ENCODE measurements around the gene ZNF763. TPM values are rescaled to one million over a fixed set of nuclear protein-coding genes. Genes with fewer than 3 reads are reported as not detected.

The ZNF763 gene
- total RNA-seq, 3 donors from 2014 or later (not counting 1 experiment from before 2014, with no cell fraction given): 4.8 to 7.7 (median 5.8) TPM

DNA sequence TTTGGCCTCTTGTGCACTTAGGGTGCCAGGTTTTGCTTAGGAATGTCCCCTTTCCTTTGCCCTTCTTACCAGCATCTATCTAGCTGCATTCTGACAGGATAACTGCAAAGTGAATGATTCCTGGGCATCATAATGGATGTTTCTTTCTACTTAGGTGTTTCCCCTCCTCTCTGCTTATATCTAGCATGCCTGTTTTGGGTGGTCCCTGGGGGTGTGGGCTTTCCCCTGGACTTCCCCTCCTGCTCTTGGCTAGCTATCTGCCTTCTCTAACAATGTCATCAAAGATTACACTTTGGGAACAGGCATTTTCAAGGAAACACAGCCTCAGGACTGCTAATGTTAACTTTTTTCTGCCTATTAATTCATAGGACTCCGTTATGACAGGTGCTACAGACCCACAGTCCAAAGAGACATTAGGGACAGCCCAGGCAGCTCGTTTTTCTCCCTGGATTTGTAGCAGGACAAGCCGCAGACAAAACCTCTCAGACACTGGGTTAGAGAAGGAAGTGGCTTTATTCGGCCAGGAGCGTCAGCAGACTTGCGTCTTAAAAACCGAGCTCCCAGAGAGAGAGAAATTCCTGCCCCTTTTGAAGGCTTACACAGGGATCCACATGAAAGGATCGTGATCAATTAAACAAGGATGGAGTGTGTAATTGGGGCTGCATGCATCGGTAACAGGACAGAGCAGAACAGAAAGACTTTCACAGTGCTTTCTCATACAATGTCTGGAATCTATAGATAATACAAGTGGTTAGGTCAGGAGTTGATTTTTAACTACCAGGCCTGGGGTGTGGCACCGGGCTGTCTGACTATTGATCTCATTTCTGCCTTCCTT, 22.6 kb upstream of the ZNF763 start:
- DNase-seq: no peak
- Histone ChIP-seq H3K4me3 (ENCODE audit: low read length) (no peak overlapping the region), H3K27me3 (ENCODE audit: control insufficient read depth, insufficient read depth, low read length) (no peaks in the 10 kb centered on the region)

DNA sequence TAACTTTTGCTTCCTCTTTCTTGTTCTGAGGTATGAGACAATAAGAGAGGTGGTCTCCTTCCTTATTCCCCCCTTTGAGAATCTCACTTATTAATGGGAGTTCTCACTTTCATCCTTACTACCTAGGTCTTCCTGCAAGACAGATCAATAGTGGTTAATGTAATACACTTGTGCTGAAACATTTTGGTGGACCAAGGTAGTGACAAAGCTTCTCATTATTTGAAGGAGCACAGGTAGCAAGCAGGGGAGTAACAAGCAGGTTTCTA, 22.1 kb upstream of the ZNF763 start:
- no peak for ATAC-seq
- peaks cover 35% of the 10 kb centered on the region for H3K36me3 ChIP-seq (ENCODE audit: control insufficient read depth, insufficient read depth, low read length)
- no peak overlapping the region for H3K4me3 ChIP-seq (ENCODE audit: low read length)
- Mint-ChIP-seq H3K27me3 (ENCODE audit: low read depth in 2 of 2) (no peaks in the 10 kb centered on the region), H3K27ac (no peak overlapping the region), H3K4me1 (peaks cover 0 to 11% of the 10 kb centered on the region in 2 donors), H3K36me3 (peaks cover 65% of the 10 kb centered on the region), H3K9me3 (peaks cover 4 to 14% of the 10 kb centered on the region in 2 donors), H3K4me3 (no peak overlapping the region)
- no peak overlapping the region for H3K27ac ChIP-seq (ENCODE audit: low read length)
- peak in 1 of 2 donors; percentile 16 for DNase-seq
- intact Hi-C loops (cut with micrococcal nuclease): no loop called here
- TF ChIP-seq, protein P1, sequence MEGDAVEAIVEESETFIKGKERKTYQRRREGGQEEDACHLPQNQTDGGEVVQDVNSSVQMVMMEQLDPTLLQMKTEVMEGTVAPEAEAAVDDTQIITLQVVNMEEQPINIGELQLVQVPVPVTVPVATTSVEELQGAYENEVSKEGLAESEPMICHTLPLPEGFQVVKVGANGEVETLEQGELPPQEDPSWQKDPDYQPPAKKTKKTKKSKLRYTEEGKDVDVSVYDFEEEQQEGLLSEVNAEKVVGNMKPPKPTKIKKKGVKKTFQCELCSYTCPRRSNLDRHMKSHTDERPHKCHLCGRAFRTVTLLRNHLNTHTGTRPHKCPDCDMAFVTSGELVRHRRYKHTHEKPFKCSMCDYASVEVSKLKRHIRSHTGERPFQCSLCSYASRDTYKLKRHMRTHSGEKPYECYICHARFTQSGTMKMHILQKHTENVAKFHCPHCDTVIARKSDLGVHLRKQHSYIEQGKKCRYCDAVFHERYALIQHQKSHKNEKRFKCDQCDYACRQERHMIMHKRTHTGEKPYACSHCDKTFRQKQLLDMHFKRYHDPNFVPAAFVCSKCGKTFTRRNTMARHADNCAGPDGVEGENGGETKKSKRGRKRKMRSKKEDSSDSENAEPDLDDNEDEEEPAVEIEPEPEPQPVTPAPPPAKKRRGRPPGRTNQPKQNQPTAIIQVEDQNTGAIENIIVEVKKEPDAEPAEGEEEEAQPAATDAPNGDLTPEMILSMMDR (IDR thresholded peaks at IDR 0.05): no peak
- H3K4me1 ChIP-seq (ENCODE audit: control insufficient read depth, insufficient read depth, low read length): no peaks in the 10 kb centered on the region
- no peaks in the 10 kb centered on the region for H3K27me3 ChIP-seq (ENCODE audit: control insufficient read depth, insufficient read depth, low read length)
- peaks cover 73% of the 10 kb centered on the region for H3K9me3 ChIP-seq (ENCODE audit: control insufficient read depth, insufficient read depth, low read length)

More for the DNA sequence above, 22.6 kb upstream of the ZNF763 start:
- Mint-ChIP-seq H3K9me3 (peaks cover 4 to 11% of the 10 kb centered on the region in 2 donors), H3K36me3 (peaks cover 60% of the 10 kb centered on the region), H3K27ac (no peak overlapping the region), H3K4me1 (peaks cover 0 to 11% of the 10 kb centered on the region in 2 donors), H3K4me3 (no peak overlapping the region), H3K27me3 (ENCODE audit: low read depth in 2 of 2) (no peaks in the 10 kb centered on the region)
- 98% methylated on average over 8 of the region's 10 CpGs for WGBS (ENCODE audit: insufficient coverage)
- H3K4me1 ChIP-seq (ENCODE audit: control insufficient read depth, insufficient read depth, low read length): no peaks in the 10 kb centered on the region
- no peak overlapping the region for H3K27ac ChIP-seq (ENCODE audit: low read length)
- H3K36me3 ChIP-seq (ENCODE audit: control insufficient read depth, insufficient read depth, low read length): peaks cover 29% of the 10 kb centered on the region
- peaks cover 70% of the 10 kb centered on the region for H3K9me3 ChIP-seq (ENCODE audit: control insufficient read depth, insufficient read depth, low read length)
- TF ChIP-seq, protein P1 (IDR thresholded peaks at IDR 0.05): no peak
- ATAC-seq: no peak
- intact Hi-C loops (cut with micrococcal nuclease): no loop called here

DNA sequence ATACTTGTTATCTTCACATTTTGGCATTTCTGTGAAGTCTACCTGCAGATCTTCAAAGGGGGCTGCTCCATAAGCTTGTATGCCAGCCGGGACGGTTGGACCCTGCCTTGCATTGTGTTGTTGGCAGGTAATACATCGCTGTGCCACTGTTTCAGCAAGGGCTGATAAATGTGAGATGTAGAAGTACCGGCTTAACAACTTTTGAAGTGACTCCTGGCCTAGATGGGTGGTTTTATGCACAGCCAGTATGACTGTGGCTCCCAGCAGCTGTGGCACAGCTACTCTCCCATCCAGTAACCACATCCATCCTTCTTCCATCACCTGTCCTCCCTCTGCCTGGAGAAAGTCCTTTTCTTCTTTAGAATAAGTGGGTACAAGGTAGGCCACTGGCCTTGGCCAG, 20.2 kb upstream of the ZNF763 start:
- 100% methylated on average over 4 of the region's 4 CpGs for WGBS (ENCODE audit: insufficient coverage)
- H3K9me3 Mint-ChIP-seq: peaks cover 5 to 23% of the 10 kb centered on the region in 2 donors
- Histone ChIP-seq H3K4me3 (ENCODE audit: low read length) (no peak overlapping the region), H3K27ac (ENCODE audit: low read length) (no peak overlapping the region), H3K9me3 (ENCODE audit: control insufficient read depth, insufficient read depth, low read length) (peaks cover 80% of the 10 kb centered on the region), H3K27me3 (ENCODE audit: control insufficient read depth, insufficient read depth, low read length) (no peaks in the 10 kb centered on the region), H3K4me1 (ENCODE audit: control insufficient read depth, insufficient read depth, low read length) (no peaks in the 10 kb centered on the region), H3K36me3 (ENCODE audit: control insufficient read depth, insufficient read depth, low read length) (peaks cover 50% of the 10 kb centered on the region)
- H3K36me3 Mint-ChIP-seq: peaks cover 84% of the 10 kb centered on the region
- intact Hi-C loops (cut with micrococcal nuclease): no loop called here
- H3K4me3 Mint-ChIP-seq: no peak overlapping the region
- no peaks in the 10 kb centered on the region for H3K27me3 Mint-ChIP-seq (ENCODE audit: low read depth in 2 of 2)
- DNase-seq (no peak), ATAC-seq (no peak)
- H3K4me1 Mint-ChIP-seq: peaks cover 0 to 11% of the 10 kb centered on the region in 2 donors
- TF ChIP-seq, protein P1 (IDR thresholded peaks at IDR 0.05): no peak
- H3K27ac Mint-ChIP-seq: no peak overlapping the region

DNA sequence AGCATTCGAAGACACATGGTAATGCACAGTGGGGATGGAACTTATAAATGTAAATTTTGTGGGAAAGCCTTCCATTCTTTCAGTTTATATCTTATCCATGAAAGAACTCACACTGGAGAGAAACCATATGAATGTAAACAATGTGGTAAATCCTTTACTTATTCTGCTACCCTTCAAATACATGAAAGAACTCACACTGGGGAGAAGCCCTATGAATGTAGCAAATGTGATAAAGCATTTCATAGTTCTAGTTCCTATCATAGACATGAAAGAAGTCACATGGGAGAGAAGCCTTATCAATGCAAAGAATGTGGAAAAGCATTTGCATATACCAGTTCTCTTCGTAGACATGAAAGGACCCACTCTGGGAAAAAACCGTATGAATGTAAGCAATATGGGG, 16.2 kb upstream of the ZNF763 start:
- WGBS (ENCODE audit: insufficient coverage): 100% methylated on average over 2 of the region's 3 CpGs
- Histone ChIP-seq H3K36me3 (ENCODE audit: control insufficient read depth, insufficient read depth, low read length) (peaks cover 45% of the 10 kb centered on the region), H3K4me3 (ENCODE audit: low read length) (no peak overlapping the region), H3K27ac (ENCODE audit: low read length) (no peak overlapping the region), H3K9me3 (ENCODE audit: control insufficient read depth, insufficient read depth, low read length) (peaks cover 83% of the 10 kb centered on the region), H3K4me1 (ENCODE audit: control insufficient read depth, insufficient read depth, low read length) (no peaks in the 10 kb centered on the region), H3K27me3 (ENCODE audit: control insufficient read depth, insufficient read depth, low read length) (no peaks in the 10 kb centered on the region)
- Mint-ChIP-seq H3K27ac (peak overlapping the region in 1 of 2 donors; percentile 14), H3K9me3 (peaks cover 9 to 27% of the 10 kb centered on the region in 2 donors), H3K4me1 (peaks cover 0 to 6% of the 10 kb centered on the region in 2 donors), H3K27me3 (ENCODE audit: low read depth in 2 of 2) (no peaks in the 10 kb centered on the region), H3K4me3 (no peak overlapping the region), H3K36me3 (peaks cover 85% of the 10 kb centered on the region)
- ATAC-seq: no peak
- DNase-seq: no peak
- TF ChIP-seq, protein P1 (IDR thresholded peaks at IDR 0.05): no peak
- intact Hi-C loops (cut with micrococcal nuclease): no loop called here

Data from natural killer cell (primary cell).